ENCODE measurements around the gene ARSK.

DNA sequence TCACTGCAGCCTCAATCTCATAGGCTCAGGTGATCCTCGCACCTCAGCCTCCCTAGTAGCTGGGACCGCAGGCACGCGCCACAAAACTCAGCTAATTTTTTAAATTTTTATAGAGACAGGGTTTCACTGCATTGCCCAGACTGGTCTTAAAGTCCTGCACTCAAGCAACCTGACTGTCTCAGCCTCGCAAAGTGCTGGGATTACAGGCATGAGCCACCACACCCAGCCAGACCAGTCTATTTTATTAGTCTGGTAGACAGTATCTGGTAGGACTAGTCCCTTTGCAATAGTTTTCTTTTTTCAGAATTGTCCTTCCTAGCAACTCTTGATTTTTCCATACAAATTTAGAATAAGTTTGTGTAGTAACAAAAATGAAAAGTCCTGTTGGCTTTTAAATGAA lies 50.9 kb downstream of the ARSK start:
- TF ChIP-seq, protein P1, sequence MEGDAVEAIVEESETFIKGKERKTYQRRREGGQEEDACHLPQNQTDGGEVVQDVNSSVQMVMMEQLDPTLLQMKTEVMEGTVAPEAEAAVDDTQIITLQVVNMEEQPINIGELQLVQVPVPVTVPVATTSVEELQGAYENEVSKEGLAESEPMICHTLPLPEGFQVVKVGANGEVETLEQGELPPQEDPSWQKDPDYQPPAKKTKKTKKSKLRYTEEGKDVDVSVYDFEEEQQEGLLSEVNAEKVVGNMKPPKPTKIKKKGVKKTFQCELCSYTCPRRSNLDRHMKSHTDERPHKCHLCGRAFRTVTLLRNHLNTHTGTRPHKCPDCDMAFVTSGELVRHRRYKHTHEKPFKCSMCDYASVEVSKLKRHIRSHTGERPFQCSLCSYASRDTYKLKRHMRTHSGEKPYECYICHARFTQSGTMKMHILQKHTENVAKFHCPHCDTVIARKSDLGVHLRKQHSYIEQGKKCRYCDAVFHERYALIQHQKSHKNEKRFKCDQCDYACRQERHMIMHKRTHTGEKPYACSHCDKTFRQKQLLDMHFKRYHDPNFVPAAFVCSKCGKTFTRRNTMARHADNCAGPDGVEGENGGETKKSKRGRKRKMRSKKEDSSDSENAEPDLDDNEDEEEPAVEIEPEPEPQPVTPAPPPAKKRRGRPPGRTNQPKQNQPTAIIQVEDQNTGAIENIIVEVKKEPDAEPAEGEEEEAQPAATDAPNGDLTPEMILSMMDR (tag by site-specific recombination; IDR thresholded peaks at IDR 0.05): no peak
- no peak for TF ChIP-seq ZNF664 (tag by site-specific recombination; IDR thresholded peaks at IDR 0.05)
- no peak for TF ChIP-seq ZNF707 (tag by site-specific recombination; IDR thresholded peaks at IDR 0.05)
- TF ChIP-seq ZBTB7A (tag by site-specific recombination; IDR thresholded peaks at IDR 0.05; ENCODE audit: low read depth): no peak
- no peak for TF ChIP-seq ZNF510 (tag by site-specific recombination; IDR thresholded peaks at IDR 0.05; ENCODE audit: insufficient replicate concordance)
- TF ChIP-seq ZNF704 (tag by site-specific recombination; IDR thresholded peaks at IDR 0.05): no peak

All from HEK293 (cell line).